HepG2 (cell line): Measurements from ENCODE around the gene STX2. TPM values are rescaled to one million over a fixed set of nuclear protein-coding genes. Genes with fewer than 3 reads are reported as not detected.

Source experiments
- DNMT3B ChIP-seq: conservative IDR thresholded peaks from 2 replicates; pipeline ENCODE4 v1.6.1; 2016; ENCODE audit warnings: missing biosample characterization, control low read depth
- EHMT2 ChIP-seq: fragments of 200-600 bp; sonication (generic); IDR thresholded peaks from 2 replicates; pipeline ENCODE4 v1.7.0; 2017; ENCODE audit warnings: antibody characterized with exemption, low read depth, low read length, borderline replicate concordance
- GATA4 ChIP-seq: sonication (generic); IDR thresholded peaks from 2 replicates; pipeline ENCODE4 v1.6.1; 2016; ENCODE audit warnings: antibody characterized with exemption, low read depth, borderline replicate concordance
- HNF4A ChIP-seq: sonication (generic); formaldehyde crosslinking; IDR thresholded peaks from 2 replicates; pipeline ENCODE4 v1.4.0; 2020; ENCODE audit warnings: missing genetic modification reagents
- MLLT10 ChIP-seq: sonication (generic); formaldehyde crosslinking; IDR thresholded peaks from 2 replicates; pipeline ENCODE4 v1.4.0; 2020; ENCODE audit warnings: missing genetic modification reagents
- NRL ChIP-seq: sonication (generic); formaldehyde crosslinking; IDR thresholded peaks from 2 replicates; pipeline ENCODE4 v1.5.0; 2020; ENCODE audit warnings: missing genetic modification reagents, mild to moderate bottlenecking, moderate library complexity, borderline replicate concordance
- SMAD3 ChIP-seq: sonication (generic); formaldehyde crosslinking; IDR thresholded peaks from 2 replicates; pipeline ENCODE4 v1.4.0; 2020; ENCODE audit warnings: missing genetic modification reagents
- SMYD3 ChIP-seq: sonication (generic); formaldehyde crosslinking; IDR thresholded peaks from 2 replicates; pipeline ENCODE4 v1.8.1; 2023; ENCODE audit warnings: mild to moderate bottlenecking, missing genetic modification reagents
- ZFP36L2 ChIP-seq: sonication (generic); formaldehyde crosslinking; IDR thresholded peaks from 2 replicates; pipeline ENCODE4 v1.4.0; 2020; ENCODE audit warnings: missing genetic modification reagents
- ZNF761 ChIP-seq: sonication (generic); formaldehyde crosslinking; conservative IDR thresholded peaks from 2 replicates; pipeline ENCODE4 v1.4.0; 2020; ENCODE audit warnings: mild to moderate bottlenecking, missing genetic modification reagents
- ZNF780A ChIP-seq: sonication (generic); formaldehyde crosslinking; IDR thresholded peaks from 2 replicates; pipeline ENCODE4 v1.8.0; 2022; ENCODE audit warnings: mild to moderate bottlenecking, missing genetic modification reagents, moderate library complexity
- polyA plus RNA-seq, 8 experiments: library from polyadenylated mRNA; depleted of rRNA in 3 of 8; stranded (reverse) in 7 of 8; unstranded in 1 of 8; fragments of >200 nt; fragmentation: Illumina TruSeq in 4 of 8; extraction: Trizol in 4 of 8; gene quantifications; 2 replicates each; pipeline versions ENCODE4 v1.2.1 to v1.2.3, GENCODE V29; 2011 to 2016; ENCODE audit warnings: low read depth in 4 of 8, missing spikeins in 1 of 8, mixed read lengths in 1 of 8; ENCODE audit not compliant: insufficient read depth in 1 of 8
- total RNA-seq, 5 experiments: library from RNA; depleted of rRNA; stranded (reverse); fragments of >200 nt; fragmentation: Illumina TruSeq; extraction: Trizol; gene quantifications; 2 replicates each; pipeline ENCODE4 v1.2.3, GENCODE V29; 2016; ENCODE audit warnings: low read depth in 1 of 5
- TF ChIP-seq, protein P1 (sequence below): sonication (generic); formaldehyde crosslinking; IDR thresholded peaks from 2 replicates; pipeline ENCODE4 v1.4.0; 2020; ENCODE audit warnings: missing genetic modification reagents, borderline replicate concordance
- TF ChIP-seq, protein P2 (sequence below): sonication (generic); formaldehyde crosslinking; conservative IDR thresholded peaks from 2 replicates; pipeline ENCODE4 v1.8.0; 2022; ENCODE audit warnings: mild to moderate bottlenecking, moderate library complexity, missing genetic modification reagents
- TF ChIP-seq, protein P3 (sequence below): sonication (generic); formaldehyde crosslinking; IDR thresholded peaks from 2 replicates; pipeline ENCODE4 v1.4.0; 2020; ENCODE audit warnings: missing genetic modification reagents, borderline replicate concordance
- TF ChIP-seq, protein P4 (sequence below): IDR thresholded peaks from 2 replicates; pipeline ENCODE4 v1.4.0; 2020; ENCODE audit warnings: mild to moderate bottlenecking, missing genetic modification reagents

STX2 gene
- total and polyA plus RNA-seq, 2 of the 13 experiments (the other 11 are each of a cell fraction or from before 2014, with no cell fraction given), result 13.4 to 25.1 TPM

DNA sequence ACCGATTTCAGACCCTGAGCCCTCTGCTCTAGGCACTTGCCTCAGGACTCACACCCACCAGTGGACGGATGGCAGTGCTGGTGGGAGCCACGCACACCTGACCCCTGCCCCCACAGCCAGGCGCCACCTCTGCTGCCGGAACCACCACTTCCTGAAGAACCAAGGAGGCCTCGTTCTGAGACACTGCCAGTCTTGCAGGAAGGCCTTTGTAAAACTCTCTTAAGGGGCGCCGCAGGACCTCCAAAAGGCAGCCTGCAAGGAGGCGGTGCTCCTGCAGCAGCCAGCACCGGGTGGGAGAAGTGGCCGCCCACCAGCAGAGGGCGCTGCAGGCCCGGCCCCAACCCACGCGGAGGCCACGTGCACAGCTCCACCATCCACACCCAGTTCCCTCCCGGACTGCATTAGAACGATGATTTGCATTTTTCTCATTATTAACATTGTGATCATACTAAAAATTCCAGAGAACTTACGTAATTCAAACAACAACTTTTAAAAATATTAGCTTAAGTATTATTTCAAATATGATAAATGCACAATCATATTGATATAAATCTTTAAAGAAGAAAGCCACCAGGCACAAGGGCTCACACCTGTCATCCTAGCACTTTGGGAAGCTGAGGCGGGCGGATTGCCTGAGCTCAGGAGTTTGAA, 12.8 kb downstream of the STX2 start (continued):
- TF ChIP-seq, protein P1, sequence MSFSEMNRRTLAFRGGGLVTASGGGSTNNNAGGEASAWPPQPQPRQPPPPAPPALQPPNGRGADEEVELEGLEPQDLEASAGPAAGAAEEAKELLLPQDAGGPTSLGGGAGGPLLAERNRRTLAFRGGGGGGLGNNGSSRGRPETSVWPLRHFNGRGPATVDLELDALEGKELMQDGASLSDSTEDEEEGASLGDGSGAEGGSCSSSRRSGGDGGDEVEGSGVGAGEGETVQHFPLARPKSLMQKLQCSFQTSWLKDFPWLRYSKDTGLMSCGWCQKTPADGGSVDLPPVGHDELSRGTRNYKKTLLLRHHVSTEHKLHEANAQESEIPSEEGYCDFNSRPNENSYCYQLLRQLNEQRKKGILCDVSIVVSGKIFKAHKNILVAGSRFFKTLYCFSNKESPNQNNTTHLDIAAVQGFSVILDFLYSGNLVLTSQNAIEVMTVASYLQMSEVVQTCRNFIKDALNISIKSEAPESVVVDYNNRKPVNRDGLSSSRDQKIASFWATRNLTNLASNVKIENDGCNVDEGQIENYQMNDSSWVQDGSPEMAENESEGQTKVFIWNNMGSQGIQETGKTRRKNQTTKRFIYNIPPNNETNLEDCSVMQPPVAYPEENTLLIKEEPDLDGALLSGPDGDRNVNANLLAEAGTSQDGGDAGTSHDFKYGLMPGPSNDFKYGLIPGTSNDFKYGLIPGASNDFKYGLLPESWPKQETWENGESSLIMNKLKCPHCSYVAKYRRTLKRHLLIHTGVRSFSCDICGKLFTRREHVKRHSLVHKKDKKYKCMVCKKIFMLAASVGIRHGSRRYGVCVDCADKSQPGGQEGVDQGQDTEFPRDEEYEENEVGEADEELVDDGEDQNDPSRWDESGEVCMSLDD (CRISPR knock-in tag), result no peak
- TF ChIP-seq HNF4A (CRISPR knock-in tag) (no peak), ZFP36L2 (CRISPR knock-in tag) (no peak), MLLT10 (CRISPR knock-in tag) (no peak), EHMT2 (no peak), ZNF761 (no peak), SMYD3 (CRISPR knock-in tag) (0 out of 2 replicates have a peak, but pooled peaks have one; percentile 47), SMAD3 (no peak), ZNF780A (no peak), GATA4 (no peak), DNMT3B (CRISPR knock-in tag) (no peak), NRL (CRISPR knock-in tag) (peak; percentile 49; the same call in 1 of the 2 replicates)
- TF ChIP-seq, protein P2, sequence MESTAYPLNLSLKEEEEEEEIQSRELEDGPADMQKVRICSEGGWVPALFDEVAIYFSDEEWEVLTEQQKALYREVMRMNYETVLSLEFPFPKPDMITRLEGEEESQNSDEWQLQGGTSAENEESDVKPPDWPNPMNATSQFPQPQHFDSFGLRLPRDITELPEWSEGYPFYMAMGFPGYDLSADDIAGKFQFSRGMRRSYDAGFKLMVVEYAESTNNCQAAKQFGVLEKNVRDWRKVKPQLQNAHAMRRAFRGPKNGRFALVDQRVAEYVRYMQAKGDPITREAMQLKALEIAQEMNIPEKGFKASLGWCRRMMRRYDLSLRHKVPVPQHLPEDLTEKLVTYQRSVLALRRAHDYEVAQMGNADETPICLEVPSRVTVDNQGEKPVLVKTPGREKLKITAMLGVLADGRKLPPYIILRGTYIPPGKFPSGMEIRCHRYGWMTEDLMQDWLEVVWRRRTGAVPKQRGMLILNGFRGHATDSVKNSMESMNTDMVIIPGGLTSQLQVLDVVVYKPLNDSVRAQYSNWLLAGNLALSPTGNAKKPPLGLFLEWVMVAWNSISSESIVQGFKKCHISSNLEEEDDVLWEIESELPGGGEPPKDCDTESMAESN (CRISPR knock-in tag), result 0 out of 2 replicates have a peak, but pooled peaks have one; percentile 29
- TF ChIP-seq, protein P3, sequence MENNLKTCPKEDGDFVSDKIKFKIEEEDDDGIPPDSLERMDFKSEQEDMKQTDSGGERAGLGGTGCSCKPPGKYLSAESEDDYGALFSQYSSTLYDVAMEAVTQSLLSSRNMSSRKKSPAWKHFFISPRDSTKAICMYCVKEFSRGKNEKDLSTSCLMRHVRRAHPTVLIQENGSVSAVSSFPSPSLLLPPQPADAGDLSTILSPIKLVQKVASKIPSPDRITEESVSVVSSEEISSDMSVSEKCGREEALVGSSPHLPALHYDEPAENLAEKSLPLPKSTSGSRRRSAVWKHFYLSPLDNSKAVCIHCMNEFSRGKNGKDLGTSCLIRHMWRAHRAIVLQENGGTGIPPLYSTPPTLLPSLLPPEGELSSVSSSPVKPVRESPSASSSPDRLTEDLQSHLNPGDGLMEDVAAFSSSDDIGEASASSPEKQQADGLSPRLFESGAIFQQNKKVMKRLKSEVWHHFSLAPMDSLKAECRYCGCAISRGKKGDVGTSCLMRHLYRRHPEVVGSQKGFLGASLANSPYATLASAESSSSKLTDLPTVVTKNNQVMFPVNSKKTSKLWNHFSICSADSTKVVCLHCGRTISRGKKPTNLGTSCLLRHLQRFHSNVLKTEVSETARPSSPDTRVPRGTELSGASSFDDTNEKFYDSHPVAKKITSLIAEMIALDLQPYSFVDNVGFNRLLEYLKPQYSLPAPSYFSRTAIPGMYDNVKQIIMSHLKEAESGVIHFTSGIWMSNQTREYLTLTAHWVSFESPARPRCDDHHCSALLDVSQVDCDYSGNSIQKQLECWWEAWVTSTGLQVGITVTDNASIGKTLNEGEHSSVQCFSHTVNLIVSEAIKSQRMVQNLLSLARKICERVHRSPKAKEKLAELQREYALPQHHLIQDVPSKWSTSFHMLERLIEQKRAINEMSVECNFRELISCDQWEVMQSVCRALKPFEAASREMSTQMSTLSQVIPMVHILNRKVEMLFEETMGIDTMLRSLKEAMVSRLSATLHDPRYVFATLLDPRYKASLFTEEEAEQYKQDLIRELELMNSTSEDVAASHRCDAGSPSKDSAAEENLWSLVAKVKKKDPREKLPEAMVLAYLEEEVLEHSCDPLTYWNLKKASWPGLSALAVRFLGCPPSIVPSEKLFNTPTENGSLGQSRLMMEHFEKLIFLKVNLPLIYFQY (CRISPR knock-in tag), result no peak
- TF ChIP-seq, protein P4, sequence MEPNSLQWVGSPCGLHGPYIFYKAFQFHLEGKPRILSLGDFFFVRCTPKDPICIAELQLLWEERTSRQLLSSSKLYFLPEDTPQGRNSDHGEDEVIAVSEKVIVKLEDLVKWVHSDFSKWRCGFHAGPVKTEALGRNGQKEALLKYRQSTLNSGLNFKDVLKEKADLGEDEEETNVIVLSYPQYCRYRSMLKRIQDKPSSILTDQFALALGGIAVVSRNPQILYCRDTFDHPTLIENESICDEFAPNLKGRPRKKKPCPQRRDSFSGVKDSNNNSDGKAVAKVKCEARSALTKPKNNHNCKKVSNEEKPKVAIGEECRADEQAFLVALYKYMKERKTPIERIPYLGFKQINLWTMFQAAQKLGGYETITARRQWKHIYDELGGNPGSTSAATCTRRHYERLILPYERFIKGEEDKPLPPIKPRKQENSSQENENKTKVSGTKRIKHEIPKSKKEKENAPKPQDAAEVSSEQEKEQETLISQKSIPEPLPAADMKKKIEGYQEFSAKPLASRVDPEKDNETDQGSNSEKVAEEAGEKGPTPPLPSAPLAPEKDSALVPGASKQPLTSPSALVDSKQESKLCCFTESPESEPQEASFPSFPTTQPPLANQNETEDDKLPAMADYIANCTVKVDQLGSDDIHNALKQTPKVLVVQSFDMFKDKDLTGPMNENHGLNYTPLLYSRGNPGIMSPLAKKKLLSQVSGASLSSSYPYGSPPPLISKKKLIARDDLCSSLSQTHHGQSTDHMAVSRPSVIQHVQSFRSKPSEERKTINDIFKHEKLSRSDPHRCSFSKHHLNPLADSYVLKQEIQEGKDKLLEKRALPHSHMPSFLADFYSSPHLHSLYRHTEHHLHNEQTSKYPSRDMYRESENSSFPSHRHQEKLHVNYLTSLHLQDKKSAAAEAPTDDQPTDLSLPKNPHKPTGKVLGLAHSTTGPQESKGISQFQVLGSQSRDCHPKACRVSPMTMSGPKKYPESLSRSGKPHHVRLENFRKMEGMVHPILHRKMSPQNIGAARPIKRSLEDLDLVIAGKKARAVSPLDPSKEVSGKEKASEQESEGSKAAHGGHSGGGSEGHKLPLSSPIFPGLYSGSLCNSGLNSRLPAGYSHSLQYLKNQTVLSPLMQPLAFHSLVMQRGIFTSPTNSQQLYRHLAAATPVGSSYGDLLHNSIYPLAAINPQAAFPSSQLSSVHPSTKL (CRISPR knock-in tag), result peak; percentile 44
